Measurements from ENCODE around the gene S100B. TPM values are rescaled to one million over a fixed set of nuclear protein-coding genes. Genes with fewer than 3 reads are reported as not detected.

Gene S100B
- total RNA-seq, 6 donors from 2014 or later = 1.8 to 4.5 (median 2.7) TPM; not detected in 2

GRCh38 chr21:46613391-46613790, 8.5 kb upstream of the S100B start:
- WGBS, 2 donors = 86 to 90% methylated on average over 6 of the region's 6 CpGs

GRCh38 chr21:46610018-46610701, 5.3 kb upstream of the S100B start:
- H3K27me3 ChIP-seq = no peaks in the 10 kb centered on the region
- DNase-seq (no peak), ATAC-seq (ENCODE audit: low FRiP score in 2 of 2) (no peak)
- H3K27ac ChIP-seq = no peak overlapping the region
- H3K36me3 ChIP-seq = no peaks in the 10 kb centered on the region
- H3K4me3 ChIP-seq = no peak overlapping the region
- TF ChIP-seq POLR2AphosphoS5 (IDR thresholded peaks at IDR 0.05) (no peak), EP300 (IDR thresholded peaks at IDR 0.05) (no peak), CTCF (IDR thresholded peaks at IDR 0.05) (no peak), POLR2A (IDR thresholded peaks at IDR 0.05) (no peak)
- H3K4me1 ChIP-seq = peaks cover 4 to 17% (median 13%) of the 10 kb centered on the region in 4 donors
- peaks cover 0 to 4% (median 0%) of the 10 kb centered on the region in 4 donors for H3K9me3 ChIP-seq
- 86 to 89% methylated on average over 6 of the region's 6 CpGs for WGBS, 2 donors

More at GRCh38 chr21:46613391-46613790, 8.5 kb upstream of the S100B start:
- no peak for ATAC-seq (ENCODE audit: low FRiP score in 2 of 2)
- H3K4me3 ChIP-seq = no peak overlapping the region
- no peak overlapping the region for H3K27ac ChIP-seq
- H3K36me3 ChIP-seq = no peaks in the 10 kb centered on the region
- no peaks in the 10 kb centered on the region for H3K27me3 ChIP-seq
- no peaks in the 10 kb centered on the region for H3K4me1 ChIP-seq
- DNase-seq = no peak
- TF ChIP-seq CTCF (IDR thresholded peaks at IDR 0.05) = no peak
- no peak for TF ChIP-seq POLR2AphosphoS5 (IDR thresholded peaks at IDR 0.05)
- TF ChIP-seq POLR2A (IDR thresholded peaks at IDR 0.05) = no peak
- no peak for TF ChIP-seq EP300 (IDR thresholded peaks at IDR 0.05)
- peaks cover 0 to 4% (median 0%) of the 10 kb centered on the region in 4 donors for H3K9me3 ChIP-seq

- DNase-seq (no peak), ATAC-seq (ENCODE audit: low FRiP score in 2 of 2) (no peak)
- Histone ChIP-seq H3K9me3 (peaks cover 0 to 4% (median 0%) of the 10 kb centered on the region in 4 donors), H3K27ac (no peak overlapping the region), H3K4me3 (no peak overlapping the region), H3K27me3 (no peaks in the 10 kb centered on the region), H3K4me1 (peaks cover 4 to 20% (median 17%) of the 10 kb centered on the region in 4 donors), H3K36me3 (no peaks in the 10 kb centered on the region)
- 84 to 86% methylated on average over 3 of the region's 3 CpGs for WGBS, 2 donors
- no peak for TF ChIP-seq POLR2A (IDR thresholded peaks at IDR 0.05)
- no peak for TF ChIP-seq EP300 (IDR thresholded peaks at IDR 0.05)
- TF ChIP-seq POLR2AphosphoS5 (IDR thresholded peaks at IDR 0.05) = no peak
- TF ChIP-seq CTCF (IDR thresholded peaks at IDR 0.05) = no peak
Observed at GRCh38 chr21:46608672-46609111, 3.8 kb upstream of the S100B start.

GRCh38 chr21:46607636-46608035, 2.8 kb upstream of the S100B start:
- Histone ChIP-seq H3K36me3 (no peaks in the 10 kb centered on the region), H3K27ac (no peak overlapping the region), H3K4me1 (peaks cover 4 to 20% (median 17%) of the 10 kb centered on the region in 4 donors), H3K27me3 (no peaks in the 10 kb centered on the region), H3K9me3 (peaks cover 0 to 4% (median 0%) of the 10 kb centered on the region in 4 donors), H3K4me3 (no peak overlapping the region)
- TF ChIP-seq EP300 (IDR thresholded peaks at IDR 0.05) = no peak
- TF ChIP-seq CTCF (IDR thresholded peaks at IDR 0.05) = no peak
- no peak for TF ChIP-seq POLR2A (IDR thresholded peaks at IDR 0.05)
- TF ChIP-seq POLR2AphosphoS5 (IDR thresholded peaks at IDR 0.05) = no peak
- ATAC-seq (ENCODE audit: low FRiP score in 2 of 2) (no peak), DNase-seq (no peak)
- WGBS, 2 donors = 85 to 97% methylated on average over 2 of the region's 2 CpGs
